ENCODE results near the gene AHRR. TPM values are rescaled to one million over a fixed set of nuclear protein-coding genes. Genes with fewer than 3 reads are reported as not detected.

AHRR gene
- total and polyA plus RNA-seq, 9 donors = 1.4 to 6.9 (median 2.8) TPM

DNA sequence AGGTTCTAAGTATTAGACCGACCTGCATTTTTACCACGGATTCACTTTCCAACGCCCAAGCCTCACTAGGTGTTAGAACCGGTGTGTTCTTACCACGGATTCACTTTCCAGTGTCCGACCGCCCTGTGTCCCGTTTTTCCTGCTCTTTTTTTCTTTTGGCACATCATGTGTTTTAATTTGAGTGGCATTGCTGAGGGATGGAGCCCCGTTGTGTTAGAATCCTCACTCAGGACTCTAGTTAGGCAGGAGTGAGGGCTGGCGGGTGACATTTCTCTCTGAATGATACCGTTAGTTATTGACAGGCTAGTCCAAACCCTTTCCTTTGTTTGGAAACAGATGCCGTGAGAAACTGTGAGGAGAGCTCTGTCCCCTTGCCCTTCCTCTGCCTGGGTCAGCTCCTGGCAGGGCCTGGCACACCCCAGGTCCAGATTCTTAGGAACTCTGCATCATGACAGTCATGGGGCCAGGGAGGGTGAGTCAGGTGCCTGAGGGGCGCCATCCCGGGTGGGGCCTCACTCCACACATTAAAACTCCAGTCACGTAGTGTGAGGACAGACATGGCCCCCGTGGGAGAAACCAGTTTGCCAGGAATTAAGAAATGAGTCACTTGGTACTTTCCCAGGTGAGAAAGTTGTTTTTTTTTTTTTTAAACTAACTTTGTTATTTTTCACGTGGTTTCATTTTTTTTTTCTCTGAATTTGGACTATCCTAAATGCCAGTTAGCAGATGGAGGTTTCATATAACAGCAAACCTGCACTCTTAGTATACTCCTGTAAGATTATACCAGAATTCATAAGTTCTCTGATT is 137.2 kb downstream of the AHRR start:
- WGBS (ENCODE audit: insufficient coverage) = 89% methylated on average over 7 of the region's 17 CpGs
- no peaks in the 10 kb centered on the region for H3K27me3 ChIP-seq (ENCODE audit: control insufficient read depth, insufficient read depth, low read length)
- no peak overlapping the region for H3K27ac ChIP-seq (ENCODE audit: low read length)
- no peaks in the 10 kb centered on the region for H3K9me3 ChIP-seq (replicated peaks; ENCODE audit: control insufficient read depth, low read depth, low read length)
- no peak overlapping the region for H3K4me3 ChIP-seq (ENCODE audit: low read length)
- peaks cover 69% of the 10 kb centered on the region for H3K36me3 ChIP-seq (ENCODE audit: control insufficient read depth, insufficient read depth, low read length)
- DNase-seq = no peak
- no peaks in the 10 kb centered on the region for H3K4me1 ChIP-seq (ENCODE audit: control insufficient read depth, insufficient read depth, low read length)

DNA sequence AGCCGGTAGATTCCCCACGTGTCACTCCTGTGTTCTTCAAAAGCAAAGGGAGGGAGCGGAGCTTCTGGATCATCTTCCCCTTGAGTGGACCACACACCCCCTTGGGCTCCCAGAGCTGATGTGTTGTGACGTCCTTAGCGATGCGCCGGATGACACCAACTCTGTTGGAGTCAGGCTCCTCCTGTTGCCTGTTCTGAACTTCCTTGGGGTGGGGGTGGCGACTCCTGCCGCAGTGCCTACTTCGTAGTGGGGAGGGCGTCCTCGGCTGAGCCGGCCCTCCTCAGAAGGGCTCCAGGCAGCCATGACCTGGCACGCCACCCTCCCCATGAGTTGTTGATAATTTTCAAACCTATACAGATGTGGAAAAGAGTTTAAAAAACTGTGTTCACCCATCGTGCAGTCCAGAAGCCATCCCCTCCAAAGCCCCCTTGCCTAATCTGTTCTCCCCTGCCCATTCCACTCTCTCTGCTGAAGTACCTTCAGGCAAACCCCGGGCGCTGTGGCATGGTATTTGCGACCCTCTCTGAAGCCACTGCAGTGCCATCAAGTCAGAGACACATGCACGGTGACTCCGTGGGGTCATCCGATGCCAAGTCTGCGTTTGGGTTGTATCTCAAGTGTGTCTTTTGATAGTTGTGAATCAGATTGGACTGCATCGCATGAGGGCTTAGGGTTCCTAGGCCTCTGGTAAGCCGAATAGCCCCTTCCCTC is 138.2 kb downstream of the AHRR start:
- no peaks in the 10 kb centered on the region for H3K27me3 ChIP-seq (ENCODE audit: control insufficient read depth, insufficient read depth, low read length)
- H3K27ac ChIP-seq (ENCODE audit: low read length) = no peak overlapping the region
- no peaks in the 10 kb centered on the region for H3K4me1 ChIP-seq (ENCODE audit: control insufficient read depth, insufficient read depth, low read length)
- WGBS (ENCODE audit: insufficient coverage) = 95% methylated on average over 13 of the region's 24 CpGs
- H3K36me3 ChIP-seq (ENCODE audit: control insufficient read depth, insufficient read depth, low read length) = peaks cover 72% of the 10 kb centered on the region
- DNase-seq = no peak
- H3K9me3 ChIP-seq (replicated peaks; ENCODE audit: control insufficient read depth, low read depth, low read length) = no peaks in the 10 kb centered on the region
- H3K4me3 ChIP-seq (ENCODE audit: low read length) = no peak overlapping the region

DNA sequence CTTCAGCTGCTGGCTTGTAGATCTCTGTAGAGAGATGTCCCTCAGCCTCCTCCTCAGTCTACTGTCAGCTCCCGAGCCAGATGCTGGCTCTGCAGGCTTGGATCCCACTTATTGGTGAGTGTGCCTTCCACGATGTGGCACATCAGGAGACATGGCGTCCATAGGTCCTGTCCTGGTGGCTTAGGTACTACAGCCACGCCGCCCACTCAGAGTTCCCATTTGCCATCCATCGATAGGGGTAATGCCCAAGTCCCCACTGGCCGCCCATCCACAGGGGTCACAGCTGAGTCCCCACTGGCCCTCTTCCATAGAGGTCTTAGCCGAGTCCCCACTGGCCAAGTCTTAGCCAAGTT is 138.7 kb downstream of the AHRR start:
- H3K36me3 ChIP-seq (ENCODE audit: control insufficient read depth, insufficient read depth, low read length) = peaks cover 73% of the 10 kb centered on the region
- H3K4me1 ChIP-seq (ENCODE audit: control insufficient read depth, insufficient read depth, low read length) = no peaks in the 10 kb centered on the region
- H3K27me3 ChIP-seq (ENCODE audit: control insufficient read depth, insufficient read depth, low read length) = no peaks in the 10 kb centered on the region
- H3K9me3 ChIP-seq (replicated peaks; ENCODE audit: control insufficient read depth, low read depth, low read length) = no peaks in the 10 kb centered on the region
- 97% methylated on average over 8 of the region's 8 CpGs for WGBS (ENCODE audit: insufficient coverage)
- no peak for DNase-seq
- no peak overlapping the region for H3K4me3 ChIP-seq (ENCODE audit: low read length)
- no peak overlapping the region for H3K27ac ChIP-seq (ENCODE audit: low read length)

DNA sequence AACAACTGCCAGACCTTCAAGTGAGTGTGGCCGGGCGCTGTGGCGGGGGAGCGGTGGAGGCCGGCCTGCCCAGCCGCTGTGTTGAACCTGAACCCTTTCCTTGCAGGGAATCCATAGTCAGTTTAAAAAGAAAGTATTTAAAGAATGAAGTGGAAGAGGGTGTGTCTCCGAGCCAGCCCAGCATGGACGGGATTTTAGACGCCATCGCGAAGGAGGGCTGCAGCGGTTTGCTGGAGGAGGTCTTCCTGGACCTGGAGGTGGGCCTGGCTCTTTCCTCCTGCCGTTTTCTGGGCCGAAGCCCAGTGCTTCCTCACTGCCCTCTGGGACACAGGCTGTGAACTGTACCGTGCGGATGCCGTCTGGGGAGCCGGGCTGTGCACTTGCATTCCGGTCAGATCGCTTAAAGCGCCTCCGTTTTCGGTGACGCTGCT is 140.6 kb downstream of the AHRR start:
- H3K9me3 ChIP-seq (replicated peaks; ENCODE audit: control insufficient read depth, low read depth, low read length) = no peaks in the 10 kb centered on the region
- WGBS (ENCODE audit: insufficient coverage) = 92% methylated on average over 16 of the region's 24 CpGs

DNA sequence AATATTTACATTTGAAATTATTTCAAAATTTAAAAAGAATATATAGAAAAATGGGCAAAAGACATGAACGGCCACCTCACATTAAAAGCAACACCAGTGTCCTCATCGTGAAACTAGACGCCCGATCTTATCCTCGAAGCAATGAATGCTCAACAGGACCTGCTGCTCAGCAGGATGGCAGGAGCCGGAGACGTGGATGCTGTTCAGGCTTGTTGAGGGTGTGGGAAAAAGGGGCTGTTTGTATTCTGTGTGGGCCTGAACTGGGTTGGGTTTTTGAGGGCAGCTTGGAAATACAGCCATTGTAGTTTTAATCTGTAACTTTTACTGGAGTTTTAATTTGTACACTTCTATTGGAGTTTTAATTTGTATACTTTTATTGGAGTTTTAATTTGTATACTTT is 141.8 kb downstream of the AHRR start:
- Histone ChIP-seq H3K9me3 (replicated peaks; ENCODE audit: control insufficient read depth, low read depth, low read length) (no peaks in the 10 kb centered on the region), H3K27me3 (ENCODE audit: control insufficient read depth, insufficient read depth, low read length) (no peaks in the 10 kb centered on the region), H3K36me3 (ENCODE audit: control insufficient read depth, insufficient read depth, low read length) (peaks cover 73% of the 10 kb centered on the region), H3K4me3 (ENCODE audit: low read length) (no peak overlapping the region), H3K27ac (ENCODE audit: low read length) (no peak overlapping the region), H3K4me1 (ENCODE audit: control insufficient read depth, insufficient read depth, low read length) (no peaks in the 10 kb centered on the region)
- DNase-seq = no peak
- WGBS (ENCODE audit: insufficient coverage) = 90% methylated on average over 2 of the region's 7 CpGs

More for the DNA sequence above, 140.6 kb downstream of the AHRR start:
- H3K4me1 ChIP-seq (ENCODE audit: control insufficient read depth, insufficient read depth, low read length) = no peaks in the 10 kb centered on the region
- H3K4me3 ChIP-seq (ENCODE audit: low read length) = no peak overlapping the region
- no peaks in the 10 kb centered on the region for H3K27me3 ChIP-seq (ENCODE audit: control insufficient read depth, insufficient read depth, low read length)
- H3K27ac ChIP-seq (ENCODE audit: low read length) = no peak overlapping the region
- H3K36me3 ChIP-seq (ENCODE audit: control insufficient read depth, insufficient read depth, low read length) = peaks cover 81% of the 10 kb centered on the region
- DNase-seq = no peak

DNA sequence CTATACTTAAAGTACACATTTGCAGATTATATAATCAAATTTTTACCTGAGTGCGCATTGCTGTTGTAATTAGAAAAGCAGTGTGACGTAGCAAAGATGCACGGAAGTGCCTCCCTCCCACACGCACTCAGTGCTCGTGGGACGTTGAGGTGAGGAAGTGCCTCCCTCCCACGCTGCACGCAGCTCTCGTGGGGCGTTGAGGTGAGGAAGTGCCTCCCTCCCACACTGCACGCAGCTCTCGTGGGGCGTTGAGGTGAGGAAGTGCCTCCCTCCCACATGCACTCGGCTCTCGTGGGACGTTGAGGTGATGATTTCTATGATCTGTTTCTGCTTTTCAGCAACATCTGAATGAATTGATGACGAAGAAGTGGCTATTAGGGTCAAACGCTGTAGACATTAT is 142.4 kb downstream of the AHRR start:
- no peak for DNase-seq
- Histone ChIP-seq H3K36me3 (ENCODE audit: control insufficient read depth, insufficient read depth, low read length) (peaks cover 70% of the 10 kb centered on the region), H3K9me3 (replicated peaks; ENCODE audit: control insufficient read depth, low read depth, low read length) (no peaks in the 10 kb centered on the region), H3K27me3 (ENCODE audit: control insufficient read depth, insufficient read depth, low read length) (no peaks in the 10 kb centered on the region), H3K4me1 (ENCODE audit: control insufficient read depth, insufficient read depth, low read length) (no peaks in the 10 kb centered on the region), H3K4me3 (ENCODE audit: low read length) (no peak overlapping the region), H3K27ac (ENCODE audit: low read length) (no peak overlapping the region)
- 77% methylated on average over 11 of the region's 18 CpGs for WGBS (ENCODE audit: insufficient coverage)

DNA sequence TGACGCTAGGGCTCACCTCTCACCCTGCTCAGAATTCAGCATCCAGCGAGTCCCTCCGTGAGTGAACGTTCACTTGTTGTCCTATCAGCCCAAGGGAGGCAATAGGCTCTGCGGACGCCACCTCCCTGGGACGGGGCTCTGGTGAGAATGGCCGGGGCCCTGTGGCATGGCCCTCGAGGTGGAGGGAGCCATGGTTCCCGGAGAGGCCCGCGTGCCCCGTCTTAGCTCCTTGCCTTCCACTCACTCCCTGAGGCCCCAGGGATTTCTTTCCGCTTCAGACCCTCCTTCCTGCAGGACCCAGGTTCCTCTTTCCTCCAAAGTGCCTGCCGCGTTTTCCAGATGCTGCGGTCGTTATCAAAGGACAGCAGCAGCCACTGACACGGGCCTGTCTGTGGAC is 142.9 kb downstream of the AHRR start:
- peaks cover 71% of the 10 kb centered on the region for H3K36me3 ChIP-seq (ENCODE audit: control insufficient read depth, insufficient read depth, low read length)
- 90% methylated on average over 19 of the region's 19 CpGs for WGBS (ENCODE audit: insufficient coverage)

DNA sequence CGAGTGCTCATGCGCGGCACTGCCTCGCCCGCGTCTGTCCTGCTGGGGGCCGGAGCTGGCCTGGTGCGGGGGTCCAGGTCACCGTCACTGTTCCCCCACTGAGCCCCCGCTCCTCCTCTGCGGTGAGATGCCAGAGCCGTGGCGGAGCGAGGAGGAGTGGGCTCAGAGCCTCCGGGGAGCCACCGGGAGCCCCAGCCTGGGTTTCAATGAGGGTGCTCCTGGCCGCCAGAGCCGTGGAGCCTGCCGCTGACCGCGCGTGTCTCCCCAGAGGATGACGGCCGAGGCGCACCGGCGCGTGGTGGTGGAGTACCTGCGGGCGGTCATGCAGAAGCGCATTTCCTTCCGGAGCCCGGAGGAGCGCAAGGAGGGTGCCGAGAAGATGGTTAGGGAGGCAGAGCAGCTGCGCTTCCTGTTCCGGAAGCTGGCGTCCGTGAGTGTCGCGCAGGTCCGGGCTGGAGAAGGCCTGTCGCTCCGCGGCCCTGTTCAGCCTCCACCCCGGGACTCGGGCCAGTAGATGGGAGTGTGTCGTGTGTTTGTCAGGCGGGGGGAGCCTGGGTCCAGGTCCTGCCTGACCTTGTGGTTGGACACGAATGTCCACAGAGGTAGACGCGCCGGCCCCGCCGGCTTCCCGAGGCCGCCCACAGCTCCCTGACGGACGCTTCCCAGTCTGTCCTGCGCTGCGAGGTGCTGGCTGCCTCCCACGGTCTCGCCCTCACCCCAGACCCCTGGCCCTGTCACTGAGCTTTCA is 143.5 kb downstream of the AHRR start:
- Histone ChIP-seq H3K4me1 (ENCODE audit: control insufficient read depth, insufficient read depth, low read length) (no peaks in the 10 kb centered on the region), H3K27ac (ENCODE audit: low read length) (no peak overlapping the region), H3K36me3 (ENCODE audit: control insufficient read depth, insufficient read depth, low read length) (peaks cover 70% of the 10 kb centered on the region), H3K9me3 (replicated peaks; ENCODE audit: control insufficient read depth, low read depth, low read length) (no peaks in the 10 kb centered on the region), H3K27me3 (ENCODE audit: control insufficient read depth, insufficient read depth, low read length) (no peaks in the 10 kb centered on the region), H3K4me3 (ENCODE audit: low read length) (no peak overlapping the region)
- 97% methylated on average over 54 of the region's 63 CpGs for WGBS (ENCODE audit: insufficient coverage)
- DNase-seq = no peak

More for the DNA sequence above, 142.9 kb downstream of the AHRR start:
- H3K4me1 ChIP-seq (ENCODE audit: control insufficient read depth, insufficient read depth, low read length) = no peaks in the 10 kb centered on the region
- no peak overlapping the region for H3K27ac ChIP-seq (ENCODE audit: low read length)
- no peak overlapping the region for H3K4me3 ChIP-seq (ENCODE audit: low read length)
- H3K27me3 ChIP-seq (ENCODE audit: control insufficient read depth, insufficient read depth, low read length) = no peaks in the 10 kb centered on the region
- H3K9me3 ChIP-seq (replicated peaks; ENCODE audit: control insufficient read depth, low read depth, low read length) = no peaks in the 10 kb centered on the region
- DNase-seq = no peak

DNA sequence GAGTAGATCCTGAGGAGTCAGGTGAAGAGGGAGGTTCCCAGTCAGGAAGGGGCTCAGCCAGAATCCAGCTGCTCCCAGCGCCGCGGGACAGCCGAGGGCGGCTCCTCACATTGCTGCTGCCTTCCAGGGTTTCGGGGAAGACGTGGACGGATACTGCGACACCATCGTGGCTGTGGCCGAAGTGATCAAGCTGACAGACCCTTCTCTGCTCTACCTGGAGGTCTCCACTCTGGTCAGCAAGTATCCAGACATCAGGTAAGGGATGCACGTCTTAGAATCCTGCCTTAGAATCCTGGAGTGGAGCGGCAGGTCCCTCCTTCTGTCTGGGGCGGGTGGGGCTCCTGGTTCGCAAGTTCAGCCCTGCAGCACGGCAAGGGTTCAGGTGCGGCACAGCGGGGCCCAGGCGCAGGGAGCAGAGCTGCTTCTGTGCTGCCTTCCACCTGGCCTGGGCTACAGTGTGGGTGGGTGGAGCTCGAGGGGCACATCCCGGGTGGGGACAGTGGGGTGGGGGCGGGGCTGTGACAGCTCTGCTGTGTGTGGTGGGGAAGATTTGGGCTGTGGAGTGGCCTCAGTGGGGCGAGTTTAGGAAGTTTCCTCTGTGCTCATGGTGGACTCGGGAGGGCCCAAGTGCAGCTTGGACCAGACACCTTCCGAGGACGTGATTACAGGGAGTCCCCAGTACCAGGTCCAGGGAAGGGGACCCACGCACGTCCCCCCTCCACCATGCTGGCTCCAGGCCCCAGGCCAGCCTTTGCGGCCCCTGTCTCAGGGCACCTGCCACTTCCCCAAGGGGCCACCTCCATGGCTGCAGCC is 144.3 kb downstream of the AHRR start:
- H3K36me3 ChIP-seq (ENCODE audit: control insufficient read depth, insufficient read depth, low read length) = peaks cover 66% of the 10 kb centered on the region
- no peaks in the 10 kb centered on the region for H3K27me3 ChIP-seq (ENCODE audit: control insufficient read depth, insufficient read depth, low read length)
- 90% methylated on average over 25 of the region's 29 CpGs for WGBS (ENCODE audit: insufficient coverage)
- H3K9me3 ChIP-seq (replicated peaks; ENCODE audit: control insufficient read depth, low read depth, low read length) = no peaks in the 10 kb centered on the region
- no peak overlapping the region for H3K27ac ChIP-seq (ENCODE audit: low read length)
- DNase-seq = no peak
- H3K4me1 ChIP-seq (ENCODE audit: control insufficient read depth, insufficient read depth, low read length) = no peaks in the 10 kb centered on the region
- no peak overlapping the region for H3K4me3 ChIP-seq (ENCODE audit: low read length)

Measured in muscle of leg (tissue), 11 donors.